Activated T-helper 2 cell treated with anti-CD3 and anti-CD28 coated beads, Interferon-gamma antibody, Interleukin-2, Interleukin-4, amounts not matched to agents 10 μg/mL and 5 μg/mL and 100 μg/mL, durations not matched to agents 14 hours and 24 hours and 36 hours (primary cell): Measurements from ENCODE around the gene FOLR1. TPM values are rescaled to one million over a fixed set of nuclear protein-coding genes. Genes with fewer than 3 reads are reported as not detected.

Experiments
- DNase-seq: peaks from one replicate; pipeline ENCODE4 v3.0.0; 2021; ENCODE audit warnings: low spot score
- H3K27ac Mint-ChIP-seq: one replicate; pipeline ENCODE4 v1.8.0; 2021; ENCODE audit warnings: mixed read lengths
- H3K27me3 Mint-ChIP-seq: one replicate; pipeline ENCODE4 v1.8.0; 2021; ENCODE audit warnings: low read depth, mixed read lengths
- H3K36me3 Mint-ChIP-seq: one replicate; pipeline ENCODE4 v1.8.0; 2021; ENCODE audit warnings: low read depth, mixed read lengths
- H3K4me1 Mint-ChIP-seq: one replicate; pipeline ENCODE4 v1.8.0; 2021; ENCODE audit warnings: low read depth, mixed read lengths
- H3K4me3 Mint-ChIP-seq: one replicate; pipeline ENCODE4 v1.8.0; 2021; ENCODE audit warnings: low read depth, mild to moderate bottlenecking, moderate library complexity, mixed read lengths
- H3K9me3 Mint-ChIP-seq: one replicate; pipeline ENCODE4 v1.8.0; 2021; ENCODE audit warnings: mixed read lengths
- intact Hi-C: fragments of 100-400 bp; cut with micrococcal nuclease; formaldehyde crosslinking; loops from one replicate; pipeline ENCODE4 v1.15.1; 2023
- total RNA-seq: library from RNA; stranded (reverse); gene quantifications from 2 replicates; pipeline ENCODE4 v1.2.3, GENCODE V29; 2022

The FOLR1 gene
- total RNA-seq, 1 donor from 2014 or later = not detected

DNA sequence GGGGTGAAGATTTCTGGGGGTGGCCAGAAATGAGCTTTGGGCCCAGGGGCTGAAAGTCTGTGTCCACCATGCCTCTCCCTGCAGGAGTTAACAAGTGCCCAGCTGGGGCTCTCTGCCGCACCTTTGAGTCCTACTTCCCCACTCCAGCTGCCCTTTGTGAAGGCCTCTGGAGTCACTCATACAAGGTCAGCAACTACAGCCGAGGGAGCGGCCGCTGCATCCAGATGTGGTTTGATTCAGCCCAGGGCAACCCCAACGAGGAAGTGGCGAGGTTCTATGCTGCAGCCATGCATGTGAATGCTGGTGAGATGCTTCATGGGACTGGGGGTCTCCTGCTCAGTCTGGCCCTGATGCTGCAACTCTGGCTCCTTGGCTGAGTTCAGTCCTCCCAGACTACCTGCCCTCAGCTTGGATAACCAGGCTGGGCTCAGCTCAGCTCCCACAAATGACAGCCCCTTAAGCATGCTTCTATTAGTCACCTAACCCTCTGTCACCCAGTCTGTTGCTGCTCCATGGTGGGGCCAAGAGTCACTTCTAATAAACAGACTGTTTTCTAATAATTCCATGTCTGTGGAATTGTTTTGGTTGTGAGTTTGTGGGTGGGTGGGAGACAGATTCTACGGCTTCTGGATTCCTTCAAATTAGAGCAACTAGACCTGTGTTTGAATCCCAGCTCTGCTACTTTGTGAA is 29.6 kb downstream of the FOLR1 start:
- Mint-ChIP-seq H3K4me1 (peaks cover 33% of the 10 kb centered on the region), H3K36me3 (no peaks in the 10 kb centered on the region), H3K9me3 (no peaks in the 10 kb centered on the region), H3K27ac (no peak overlapping the region), H3K4me3 (no peak overlapping the region), H3K27me3 (peaks cover 6% of the 10 kb centered on the region)
- intact Hi-C loops = loop anchor here (5.0 kb wide), 2 partner anchors 179 to 434 kb away; no protein-coding TSS in a partner anchor
- DNase-seq = no peak

DNA sequence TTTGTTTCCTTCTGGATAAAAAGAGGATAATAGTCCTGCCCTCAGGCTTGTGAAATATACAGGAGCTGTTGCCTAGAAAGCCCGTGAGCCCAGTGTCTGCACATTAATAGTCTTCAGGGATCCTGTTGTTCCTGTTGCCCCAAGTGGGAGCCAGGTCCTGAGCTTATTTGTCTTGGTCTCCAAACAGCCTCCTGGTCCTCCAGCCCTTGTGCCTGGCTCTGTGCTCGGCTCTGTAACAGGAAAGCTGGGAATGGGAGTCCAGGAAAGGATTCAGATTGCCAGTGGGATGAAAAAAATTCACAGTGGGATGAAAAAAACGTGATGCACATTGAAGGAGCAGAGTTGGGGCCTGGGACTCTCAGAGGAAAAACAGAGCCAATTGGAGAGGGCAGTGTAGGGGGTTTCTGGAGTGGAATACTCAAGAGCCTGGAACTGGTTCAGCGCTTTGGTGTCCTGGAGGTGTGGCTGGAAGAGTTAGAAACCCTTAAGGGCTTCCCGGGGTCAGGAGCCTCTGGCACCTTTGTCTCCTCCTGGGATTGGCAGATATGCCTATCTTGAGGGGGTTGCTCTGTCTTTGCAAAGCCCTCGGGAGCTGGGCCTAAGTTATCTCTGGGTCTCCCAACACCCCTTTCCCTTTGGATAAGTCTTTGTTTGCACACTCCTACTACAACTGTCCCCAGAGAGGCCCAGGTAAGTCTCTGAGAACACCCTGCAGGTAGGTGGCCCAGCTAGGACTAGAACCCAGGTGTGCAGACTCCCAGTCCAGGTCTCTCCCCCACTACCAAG is 30.4 kb downstream of the FOLR1 start:
- Mint-ChIP-seq H3K4me3 (peak overlapping the region; percentile 80), H3K36me3 (peaks cover 6% of the 10 kb centered on the region), H3K27ac (peak overlapping the region; percentile 77), H3K9me3 (no peaks in the 10 kb centered on the region), H3K27me3 (peaks cover 4% of the 10 kb centered on the region), H3K4me1 (peaks cover 29% of the 10 kb centered on the region)
- intact Hi-C loops = loop anchor here (5.0 kb wide), 2 partner anchors 180 to 435 kb away; no protein-coding TSS in a partner anchor
- DNase-seq = no peak

- intact Hi-C loops = loop anchor here (1.0 to 5.0 kb wide), 5 partner anchors 82 to 436 kb away; partner anchors contain the start of genes ANAPC15, LRRC51 and NUMA1
- peaks cover 2% of the 10 kb centered on the region for H3K27me3 Mint-ChIP-seq
- peak overlapping the region; percentile 80 for H3K4me3 Mint-ChIP-seq
- H3K27ac Mint-ChIP-seq = peak overlapping the region; percentile 77
- H3K36me3 Mint-ChIP-seq = peaks cover 6% of the 10 kb centered on the region
- DNase-seq = peak; percentile 95
- peaks cover 23% of the 10 kb centered on the region for H3K4me1 Mint-ChIP-seq
- no peaks in the 10 kb centered on the region for H3K9me3 Mint-ChIP-seq
Observed at GRCh38 chr11:72222907-72223614, 31.1 kb downstream of the FOLR1 start.

GRCh38 chr11:72223615-72224563 is 31.9 kb downstream of the FOLR1 start:
- Mint-ChIP-seq H3K27ac (peak overlapping the region; percentile 86), H3K36me3 (peaks cover 9% of the 10 kb centered on the region), H3K9me3 (no peaks in the 10 kb centered on the region), H3K27me3 (no peaks in the 10 kb centered on the region), H3K4me1 (peaks cover 20% of the 10 kb centered on the region), H3K4me3 (peak overlapping the region; percentile 90)
- intact Hi-C loops = loop anchor here (1.0 to 5.0 kb wide), 7 partner anchors 83 to 437 kb away; partner anchors contain the start of genes ANAPC15, CLPB, LAMTOR1 and LRRC51
- peak; percentile 65 for DNase-seq

DNA sequence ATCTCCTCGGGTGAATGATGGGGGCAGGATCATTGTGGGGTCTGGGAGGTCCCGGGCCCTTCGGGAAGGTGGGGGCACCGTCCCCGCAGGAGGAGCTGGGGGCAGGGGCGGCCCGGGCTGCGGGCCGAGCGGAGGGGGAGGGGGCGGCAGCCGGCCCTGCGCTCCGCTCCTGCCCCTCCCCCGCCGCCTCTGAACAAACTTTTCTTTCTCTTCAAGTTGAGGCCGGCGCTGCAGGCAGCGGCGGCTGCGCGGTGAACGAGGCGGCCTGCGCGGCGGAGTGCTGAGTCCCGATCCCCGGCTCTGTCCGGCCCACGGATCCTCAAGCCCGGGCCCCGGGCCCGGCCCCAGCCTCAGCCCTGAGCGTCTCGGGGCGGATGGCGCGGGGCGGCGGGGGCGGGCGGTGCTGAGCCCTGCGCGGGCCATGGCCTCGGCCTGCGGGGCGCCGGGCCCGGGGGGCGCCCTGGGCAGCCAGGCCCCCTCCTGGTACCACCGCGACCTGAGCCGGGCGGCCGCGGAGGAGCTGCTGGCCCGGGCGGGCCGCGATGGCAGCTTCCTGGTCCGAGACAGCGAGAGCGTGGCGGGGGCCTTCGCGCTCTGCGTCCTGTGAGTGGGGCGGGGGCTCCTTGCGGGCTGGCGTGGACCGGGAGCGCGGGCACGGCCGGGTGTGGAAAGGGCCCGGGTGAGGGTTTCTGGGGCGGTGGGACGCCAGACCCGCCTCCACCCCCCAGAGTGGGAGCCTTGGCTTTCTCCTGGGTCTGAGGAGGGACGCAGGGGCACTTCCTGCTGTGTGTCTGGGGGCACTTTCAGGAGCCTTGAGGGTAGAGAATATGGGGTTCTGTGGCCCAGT is 32.8 kb downstream of the FOLR1 start, which contains the start of gene INPPL1:
INPPL1 (plus strand) TSS at position 204 of the 847 bp plus-strand sequence; CDS start at position 422, 218 bp downstream.
- H3K4me3 Mint-ChIP-seq = peak within 1 kb of the TSS; percentile 90
- peaks cover 18% of the 10 kb centered on the region for H3K36me3 Mint-ChIP-seq
- DNase-seq = peak; percentile 34
- H3K27me3 Mint-ChIP-seq = no peaks in the 10 kb centered on the region
- peaks cover 20% of the 10 kb centered on the region for H3K4me1 Mint-ChIP-seq
- H3K27ac Mint-ChIP-seq = peak within 1 kb of the TSS; percentile 86
- H3K9me3 Mint-ChIP-seq = no peaks in the 10 kb centered on the region
- intact Hi-C loops = loop anchor here (1.0 to 5.0 kb wide), 4 partner anchors 122 to 437 kb away; partner anchors contain the start of genes CLPB and LAMTOR1

GRCh38 chr11:72225411-72225951 is 33.5 kb downstream of the FOLR1 start:
- Mint-ChIP-seq H3K36me3 (peaks cover 24% of the 10 kb centered on the region), H3K27me3 (no peaks in the 10 kb centered on the region), H3K4me3 (peak overlapping the region; percentile 87), H3K9me3 (no peaks in the 10 kb centered on the region), H3K27ac (peak overlapping the region; percentile 85), H3K4me1 (peaks cover 19% of the 10 kb centered on the region)
- intact Hi-C loops = loop anchor here (2.0 kb wide), 1 partner anchor 123 kb away; the partner anchor contains the start of gene LAMTOR1
- peak; percentile 23 for DNase-seq

DNA sequence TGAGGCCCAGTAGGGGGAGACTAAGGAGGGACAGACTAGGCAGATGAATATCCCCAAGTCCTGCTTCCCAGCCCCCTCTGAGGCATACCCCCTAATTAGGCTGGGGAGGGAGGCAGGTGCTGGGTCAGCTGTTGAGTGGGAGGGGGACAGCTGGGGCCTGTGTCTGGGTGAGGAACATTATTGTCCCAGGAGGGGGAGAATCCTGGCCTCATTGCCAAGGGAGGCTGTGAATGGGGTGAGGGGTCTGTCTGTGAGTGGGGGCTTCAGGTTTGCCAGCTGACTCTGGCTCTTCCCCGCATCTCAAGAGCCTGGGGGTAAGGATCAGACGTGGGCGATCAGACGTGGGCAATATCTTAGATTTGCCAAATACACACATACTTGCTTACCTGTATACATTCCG is 34.8 kb downstream of the FOLR1 start:
- no peak overlapping the region for H3K4me3 Mint-ChIP-seq
- no peak for DNase-seq
- H3K27me3 Mint-ChIP-seq = no peaks in the 10 kb centered on the region
- H3K27ac Mint-ChIP-seq = no peak overlapping the region
- H3K9me3 Mint-ChIP-seq = no peaks in the 10 kb centered on the region
- H3K36me3 Mint-ChIP-seq = peaks cover 33% of the 10 kb centered on the region
- H3K4me1 Mint-ChIP-seq = peaks cover 17% of the 10 kb centered on the region
- intact Hi-C loops = no loop called here

GRCh38 chr11:72227316-72228228 is 35.6 kb downstream of the FOLR1 start:
- Mint-ChIP-seq H3K4me3 (no peak overlapping the region), H3K27ac (no peak overlapping the region)
- intact Hi-C loops = no loop called here

GRCh38 chr11:72228229-72228843 is 36.4 kb downstream of the FOLR1 start:
- no peak overlapping the region for H3K4me3 Mint-ChIP-seq
- H3K36me3 Mint-ChIP-seq = peaks cover 46% of the 10 kb centered on the region
- no peak for DNase-seq
- H3K9me3 Mint-ChIP-seq = no peaks in the 10 kb centered on the region
- no peak overlapping the region for H3K27ac Mint-ChIP-seq
- no peaks in the 10 kb centered on the region for H3K27me3 Mint-ChIP-seq
- H3K4me1 Mint-ChIP-seq = peaks cover 11% of the 10 kb centered on the region
- intact Hi-C loops = no loop called here

More at GRCh38 chr11:72227316-72228228, 35.6 kb downstream of the FOLR1 start:
- Mint-ChIP-seq H3K36me3 (peaks cover 42% of the 10 kb centered on the region), H3K9me3 (no peaks in the 10 kb centered on the region), H3K27me3 (no peaks in the 10 kb centered on the region), H3K4me1 (peaks cover 14% of the 10 kb centered on the region)
- DNase-seq = no peak

GRCh38 chr11:72228844-72229231 is 36.9 kb downstream of the FOLR1 start:
- Mint-ChIP-seq H3K4me1 (peaks cover 11% of the 10 kb centered on the region), H3K36me3 (peaks cover 50% of the 10 kb centered on the region), H3K4me3 (no peak overlapping the region), H3K27me3 (no peaks in the 10 kb centered on the region), H3K27ac (no peak overlapping the region), H3K9me3 (no peaks in the 10 kb centered on the region)
- no peak for DNase-seq
- intact Hi-C loops = no loop called here
